Measurements from ENCODE around the gene LRMDA.

The LRMDA gene

DNA sequence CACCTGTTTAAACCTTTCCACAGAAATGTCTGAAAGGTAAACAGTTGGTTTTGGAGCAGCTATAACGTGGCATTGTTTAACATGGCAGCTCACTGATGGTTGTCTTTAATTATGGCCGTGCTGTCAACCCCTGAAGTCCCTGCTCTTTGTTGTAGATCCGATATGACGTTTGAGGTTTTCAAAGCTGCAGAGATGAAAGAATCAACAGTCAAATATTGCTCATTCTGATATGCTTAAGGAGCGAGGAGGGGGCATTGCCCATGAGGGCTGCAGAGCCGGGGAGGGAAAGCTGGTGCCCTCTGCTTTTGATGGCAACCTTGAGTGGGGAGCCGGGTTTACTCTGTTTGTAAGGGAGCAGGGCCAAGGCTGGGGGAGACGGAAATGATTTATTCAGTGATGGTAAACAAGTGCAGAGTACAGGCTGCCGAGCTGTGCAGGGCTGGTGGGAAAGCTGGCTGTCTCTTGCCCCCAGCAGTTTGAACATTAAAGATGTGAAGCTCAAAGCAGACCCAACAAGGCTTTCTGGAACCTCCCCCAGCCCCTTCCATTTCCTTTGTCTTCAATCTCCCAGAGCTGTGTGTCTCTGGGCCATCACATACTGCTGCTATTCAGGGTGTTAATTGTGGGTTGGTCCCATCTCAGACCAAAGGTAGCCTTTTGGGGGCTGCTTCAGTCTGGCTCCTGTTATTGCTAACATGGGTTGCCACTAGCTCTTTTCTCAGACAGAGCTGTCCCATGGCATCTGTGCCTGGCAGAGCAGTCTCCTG lies 345.5 kb downstream of the LRMDA start:
- TF ChIP-seq, protein P1, sequence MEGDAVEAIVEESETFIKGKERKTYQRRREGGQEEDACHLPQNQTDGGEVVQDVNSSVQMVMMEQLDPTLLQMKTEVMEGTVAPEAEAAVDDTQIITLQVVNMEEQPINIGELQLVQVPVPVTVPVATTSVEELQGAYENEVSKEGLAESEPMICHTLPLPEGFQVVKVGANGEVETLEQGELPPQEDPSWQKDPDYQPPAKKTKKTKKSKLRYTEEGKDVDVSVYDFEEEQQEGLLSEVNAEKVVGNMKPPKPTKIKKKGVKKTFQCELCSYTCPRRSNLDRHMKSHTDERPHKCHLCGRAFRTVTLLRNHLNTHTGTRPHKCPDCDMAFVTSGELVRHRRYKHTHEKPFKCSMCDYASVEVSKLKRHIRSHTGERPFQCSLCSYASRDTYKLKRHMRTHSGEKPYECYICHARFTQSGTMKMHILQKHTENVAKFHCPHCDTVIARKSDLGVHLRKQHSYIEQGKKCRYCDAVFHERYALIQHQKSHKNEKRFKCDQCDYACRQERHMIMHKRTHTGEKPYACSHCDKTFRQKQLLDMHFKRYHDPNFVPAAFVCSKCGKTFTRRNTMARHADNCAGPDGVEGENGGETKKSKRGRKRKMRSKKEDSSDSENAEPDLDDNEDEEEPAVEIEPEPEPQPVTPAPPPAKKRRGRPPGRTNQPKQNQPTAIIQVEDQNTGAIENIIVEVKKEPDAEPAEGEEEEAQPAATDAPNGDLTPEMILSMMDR (IDR thresholded peaks at IDR 0.05): no peak

DNA sequence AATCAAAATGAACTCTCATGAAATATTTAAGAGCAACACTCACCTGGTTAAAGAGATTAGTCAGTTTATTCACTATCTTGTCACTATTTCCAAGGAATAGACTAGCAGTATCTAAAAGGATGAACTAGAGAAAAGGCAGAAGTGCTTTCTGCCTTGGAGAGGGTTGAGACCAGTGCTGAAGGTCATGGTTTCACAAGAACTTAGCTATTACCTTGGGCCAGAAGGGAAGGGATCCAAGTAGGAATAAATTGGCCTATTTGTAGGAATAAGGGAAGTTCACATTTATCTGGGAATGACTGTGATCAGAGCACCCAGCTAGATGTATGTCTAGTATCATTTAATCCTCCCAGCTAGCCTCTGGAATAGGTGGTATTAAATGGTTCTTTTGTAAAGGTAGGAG lies 347.2 kb downstream of the LRMDA start:
- TF ChIP-seq, protein P1 (IDR thresholded peaks at IDR 0.05): no peak

DNA sequence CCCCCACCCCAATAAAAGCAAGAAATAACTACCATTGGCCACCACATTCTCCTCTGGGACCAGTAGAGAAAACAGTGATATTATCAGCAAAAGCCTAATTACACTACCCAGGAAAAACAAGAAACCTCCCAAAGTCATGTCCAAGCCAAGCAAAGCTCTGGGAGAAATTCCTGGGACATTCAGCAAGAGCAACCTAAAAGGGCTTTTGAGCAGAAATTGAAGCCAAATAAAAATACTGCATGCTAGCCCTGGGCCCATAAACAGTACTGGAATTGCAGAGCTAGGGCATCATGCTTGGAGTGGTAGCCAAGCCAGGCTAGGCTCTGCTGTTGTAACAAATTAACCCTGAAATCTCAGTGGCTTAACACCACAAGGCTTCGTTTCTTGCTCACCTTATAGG lies 347.9 kb downstream of the LRMDA start:
- TF ChIP-seq, protein P1 (IDR thresholded peaks at IDR 0.05): no peak

DNA sequence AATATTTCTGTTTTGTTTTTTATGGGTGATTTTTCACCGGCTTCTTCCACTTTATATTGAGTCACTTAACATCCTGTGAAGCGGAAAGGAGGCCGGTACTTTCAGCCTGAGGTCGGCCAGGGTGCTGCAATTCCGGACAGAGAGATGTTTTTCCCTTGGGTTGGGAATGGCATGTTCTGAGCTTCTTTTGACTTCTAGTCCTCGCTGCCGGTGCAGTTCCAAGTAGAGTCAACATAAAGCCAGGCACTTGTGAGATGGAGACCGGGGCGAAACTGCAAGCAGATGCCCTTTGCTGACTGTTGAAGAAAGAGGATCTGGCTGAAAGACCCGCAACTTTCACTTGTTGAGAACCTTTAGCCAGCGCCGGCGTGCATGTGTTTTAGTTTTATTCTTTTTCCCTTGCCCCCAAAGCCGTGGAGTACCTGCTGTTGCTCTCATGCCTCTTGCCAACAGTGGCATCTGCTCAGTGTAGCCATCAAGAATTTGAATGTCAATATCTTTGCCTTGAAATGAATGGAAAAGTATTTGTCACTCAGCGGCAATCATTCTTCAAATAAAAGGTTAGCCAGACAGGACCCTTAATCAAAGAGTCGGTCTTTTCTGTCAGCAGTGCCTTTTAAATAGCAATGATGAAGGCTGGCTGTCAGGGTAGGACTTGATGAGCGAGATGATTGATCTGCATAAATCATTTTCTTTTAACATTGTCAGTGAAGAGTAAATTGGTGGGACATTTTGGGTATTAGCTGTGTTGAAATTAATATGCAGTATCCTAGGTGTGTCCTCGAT lies 351.2 kb downstream of the LRMDA start:
- TF ChIP-seq, protein P1 (IDR thresholded peaks at IDR 0.05): no peak

DNA sequence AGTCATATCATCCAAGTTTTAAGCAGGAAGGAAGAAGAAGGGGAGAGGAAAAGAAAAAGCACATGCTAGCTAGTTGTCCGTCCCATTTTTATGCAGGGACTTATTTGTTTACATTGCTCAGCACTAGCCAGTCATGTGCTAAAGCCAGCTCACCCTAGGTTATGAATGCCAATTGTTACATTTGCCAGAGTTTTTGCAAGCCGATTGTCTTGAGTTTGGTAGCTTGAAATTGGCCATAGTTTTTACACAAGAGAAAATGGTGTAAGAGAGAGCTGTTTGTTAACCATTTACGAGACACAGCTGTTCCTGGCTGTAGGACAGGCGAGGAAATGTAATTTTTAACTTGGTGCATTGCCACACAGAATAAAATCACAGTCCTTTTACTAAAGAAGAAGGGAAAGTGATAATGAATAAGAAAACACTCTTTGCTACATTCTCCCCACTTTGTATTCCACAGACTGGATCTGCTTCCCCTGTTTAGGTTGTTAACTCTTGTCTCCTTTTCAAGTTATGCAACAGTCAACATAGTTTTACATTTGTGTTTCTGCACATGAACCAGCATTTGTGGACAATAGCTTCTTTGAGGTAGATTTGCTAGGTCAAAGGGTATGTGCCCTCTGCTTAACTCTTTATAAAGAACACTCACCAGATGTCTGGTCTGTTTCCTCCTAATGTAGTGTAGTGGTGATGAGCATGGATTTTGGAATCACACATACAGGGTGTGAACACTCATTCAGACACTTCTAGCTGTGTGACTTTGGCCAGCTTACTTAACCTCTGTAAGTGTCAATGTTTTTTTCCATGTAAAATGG lies 357.2 kb downstream of the LRMDA start:
- TF ChIP-seq, protein P1 (IDR thresholded peaks at IDR 0.05): no peak

DNA sequence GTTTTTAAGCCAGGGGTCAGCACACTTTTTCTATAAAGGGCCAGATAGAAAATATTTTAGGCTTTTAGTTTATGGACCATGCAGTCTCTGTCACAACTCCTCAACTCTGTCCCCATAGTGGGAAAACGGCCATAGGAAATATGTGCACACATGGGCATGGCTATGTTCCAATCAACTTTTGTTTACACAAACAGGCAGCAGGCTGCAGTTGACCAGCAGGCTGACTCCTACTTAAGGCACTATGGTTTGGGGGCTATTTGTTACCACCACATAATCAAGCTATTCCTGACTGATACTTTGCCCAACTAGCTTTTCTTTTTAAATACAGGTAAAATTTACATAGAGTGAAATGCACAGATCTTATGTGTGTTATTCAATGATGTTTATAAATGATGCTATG lies 362.4 kb downstream of the LRMDA start:
- TF ChIP-seq, protein P1 (IDR thresholded peaks at IDR 0.05): no peak

DNA sequence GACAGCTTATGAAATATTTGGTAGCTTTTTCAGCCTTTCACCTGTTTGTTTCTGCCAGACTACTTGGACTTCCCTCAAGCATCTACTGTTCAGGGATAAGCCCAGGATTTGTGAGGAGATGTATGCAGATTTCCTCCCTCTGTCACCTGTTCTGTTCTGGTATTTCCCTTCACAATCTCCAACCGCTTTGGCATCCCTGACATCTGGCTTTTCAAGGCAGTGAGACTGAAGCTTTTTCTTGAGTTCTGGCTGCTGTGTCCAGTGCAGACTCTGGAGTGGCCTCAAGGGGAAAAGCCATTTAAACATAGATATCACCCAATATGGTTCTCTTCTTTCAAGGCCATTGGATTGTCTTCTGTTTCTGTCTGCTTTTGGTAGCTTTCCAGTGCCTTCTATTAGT lies 369.7 kb downstream of the LRMDA start:
- TF ChIP-seq, protein P1 (IDR thresholded peaks at IDR 0.05): no peak
